HT-29 (cell line): ENCODE measurements around the gene RNF166. TPM values are rescaled to one million over a fixed set of nuclear protein-coding genes. Genes with fewer than 3 reads are reported as not detected.

Experiments
- DNase-seq: peaks from one replicate; pipeline ENCODE4 v3.0.0-alpha.2; 2015; ENCODE audit warnings: low spot score
- total RNA-seq: library from RNA; depleted of rRNA; stranded (reverse); fragments of >200 nt; shearing (Covaris generic); gene quantifications from 2 replicates; pipeline ENCODE4 v1.2.3, GENCODE V29; 2014; rRNA removed

Gene RNF166
- total RNA-seq, 1 experiment from 2014 or later: 44.6 TPM

DNA sequence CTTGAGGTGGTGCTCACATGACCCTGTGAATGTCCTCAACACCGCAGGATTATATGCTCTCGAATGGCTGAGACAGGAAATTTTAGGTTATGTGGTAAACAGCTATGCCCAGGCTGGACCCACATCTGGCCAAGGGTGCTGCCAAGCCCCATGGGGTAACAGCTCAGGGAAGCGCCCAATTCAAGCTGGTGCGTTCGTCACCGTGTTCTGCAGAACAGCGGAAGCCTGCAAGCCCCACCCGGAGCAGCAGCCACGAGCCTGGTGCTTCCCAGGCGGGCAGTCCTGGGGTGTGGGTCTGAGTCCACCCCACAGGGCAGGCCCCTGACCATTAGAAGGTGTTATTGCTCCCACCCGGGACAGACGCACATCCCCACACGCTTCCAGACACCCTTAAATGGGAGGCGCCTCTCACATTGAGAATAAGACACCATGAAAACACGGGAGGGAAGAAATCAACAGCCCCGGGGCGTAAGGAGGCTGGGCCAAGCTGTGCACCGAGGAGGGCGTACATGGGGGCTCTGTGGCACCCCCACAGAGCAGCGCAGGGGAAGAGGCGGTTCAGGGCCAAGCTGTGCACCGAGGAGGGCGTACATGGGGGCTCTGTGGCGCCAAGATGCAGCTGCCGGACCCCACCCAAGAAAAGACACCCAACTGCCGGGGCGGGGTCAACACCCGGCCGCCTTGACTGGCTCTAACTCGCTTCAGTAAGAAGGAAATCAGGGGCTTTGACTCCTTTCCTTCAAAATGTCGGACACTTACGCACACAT, 52.4 kb downstream of the RNF166 start:
- no peak for DNase-seq

DNA sequence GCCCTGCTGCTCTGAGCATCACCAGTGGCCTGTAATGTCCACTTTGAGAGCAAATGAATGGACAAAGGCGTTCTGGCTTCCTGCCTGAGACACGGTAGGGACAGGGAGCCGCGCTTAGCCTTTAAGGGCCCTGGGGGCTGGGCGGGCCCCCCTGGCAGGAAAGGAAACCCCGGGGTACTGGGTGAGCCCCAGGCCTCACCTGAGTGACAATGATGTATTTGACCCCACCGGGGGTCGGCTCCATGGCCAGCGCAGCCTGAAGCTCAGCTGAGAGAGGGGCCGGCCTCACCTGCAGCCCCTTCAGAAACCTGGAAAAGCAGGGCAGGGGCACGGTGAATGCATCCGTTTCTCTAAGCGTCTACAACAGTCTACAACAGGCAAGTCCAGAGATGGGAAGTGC, 53.1 kb downstream of the RNF166 start:
- DNase-seq: no peak

DNA sequence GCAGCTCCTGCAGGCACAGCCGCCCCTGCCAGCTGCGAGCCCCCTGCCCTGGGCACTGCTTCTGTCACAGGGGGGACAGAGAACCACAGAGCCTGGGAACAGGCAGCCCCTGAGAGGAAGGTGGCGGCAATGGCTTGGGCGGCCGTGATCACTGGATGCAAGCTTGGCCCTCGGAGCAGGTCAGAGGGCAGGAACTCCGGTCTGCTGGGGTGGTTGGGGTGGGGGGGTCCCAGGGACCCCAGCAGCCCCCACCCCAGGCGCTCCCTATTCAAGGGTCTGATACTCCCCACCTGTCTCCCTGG, 53.5 kb downstream of the RNF166 start:
- no peak for DNase-seq

DNA sequence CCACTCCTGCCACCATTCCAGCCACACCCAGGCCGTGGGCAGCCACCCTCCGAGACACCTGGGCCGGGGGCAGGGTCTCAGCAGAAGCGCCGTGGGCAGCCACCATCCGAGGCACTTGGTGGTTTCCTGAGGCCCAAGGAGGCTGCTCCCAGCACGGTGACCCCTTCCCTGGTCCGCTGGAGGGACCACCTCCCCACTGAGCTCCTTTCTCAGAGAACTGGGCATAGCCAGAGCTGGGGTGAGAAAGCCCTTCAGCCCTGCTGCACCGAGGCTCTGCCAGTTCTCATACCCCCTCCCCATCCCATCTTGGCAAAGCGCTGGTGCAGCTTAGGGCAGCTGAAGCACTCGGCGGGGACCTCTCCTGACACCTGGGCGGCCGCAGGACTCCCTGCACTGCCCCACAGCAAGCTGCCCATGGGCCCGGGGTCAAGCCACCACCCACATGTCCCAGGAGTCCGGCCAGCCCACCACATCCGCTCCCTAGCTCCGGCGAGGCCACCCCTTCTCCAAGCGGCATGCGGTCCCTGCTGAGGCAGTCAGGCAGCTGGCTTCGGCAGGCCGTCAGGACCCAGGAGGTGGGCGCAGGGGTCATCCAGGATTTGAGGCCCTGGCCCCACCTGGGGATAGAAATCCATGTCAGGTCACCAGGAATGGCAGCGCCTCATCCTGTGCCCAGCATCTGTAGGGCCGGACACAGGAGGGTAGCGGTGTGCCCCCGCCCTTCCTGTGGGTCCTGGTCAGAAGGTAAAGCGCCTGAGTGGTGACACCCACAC, 54.0 kb downstream of the RNF166 start:
- DNase-seq: no peak

DNA sequence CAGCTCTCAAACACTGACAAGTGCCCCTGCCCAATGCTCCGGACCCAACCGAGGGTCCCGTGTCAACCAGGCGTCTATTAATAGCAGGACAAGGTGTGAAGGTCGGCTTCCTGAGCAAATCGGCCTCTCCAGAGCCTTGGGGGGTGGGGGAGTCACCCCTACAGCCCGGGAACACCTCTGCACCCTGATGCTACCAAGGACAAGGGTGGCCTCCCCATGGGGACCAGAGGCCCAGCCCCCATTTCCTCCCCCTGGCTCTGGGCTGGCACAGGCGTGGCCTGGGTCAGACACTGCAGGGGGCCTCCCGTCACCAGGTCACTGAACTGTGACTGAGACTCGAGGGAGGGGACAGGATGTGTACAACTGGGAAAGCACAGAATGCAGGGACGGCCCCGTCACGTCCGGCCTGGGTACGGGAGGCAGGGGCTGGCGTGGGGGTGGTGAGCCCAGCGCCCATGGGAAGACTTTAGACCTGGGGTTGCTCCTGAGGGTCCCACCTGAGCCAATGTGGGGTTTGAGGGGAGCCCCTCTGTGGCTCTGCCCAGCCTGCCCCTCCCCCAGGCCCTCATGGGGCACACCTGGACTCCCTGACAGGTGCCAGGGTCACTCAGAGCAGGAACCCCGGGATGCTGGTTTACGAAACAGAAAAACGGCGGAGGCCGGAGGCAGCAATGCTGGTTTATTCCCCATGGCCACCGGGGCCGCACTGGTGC, 54.8 kb downstream of the RNF166 start:
- DNase-seq: no peak

DNA sequence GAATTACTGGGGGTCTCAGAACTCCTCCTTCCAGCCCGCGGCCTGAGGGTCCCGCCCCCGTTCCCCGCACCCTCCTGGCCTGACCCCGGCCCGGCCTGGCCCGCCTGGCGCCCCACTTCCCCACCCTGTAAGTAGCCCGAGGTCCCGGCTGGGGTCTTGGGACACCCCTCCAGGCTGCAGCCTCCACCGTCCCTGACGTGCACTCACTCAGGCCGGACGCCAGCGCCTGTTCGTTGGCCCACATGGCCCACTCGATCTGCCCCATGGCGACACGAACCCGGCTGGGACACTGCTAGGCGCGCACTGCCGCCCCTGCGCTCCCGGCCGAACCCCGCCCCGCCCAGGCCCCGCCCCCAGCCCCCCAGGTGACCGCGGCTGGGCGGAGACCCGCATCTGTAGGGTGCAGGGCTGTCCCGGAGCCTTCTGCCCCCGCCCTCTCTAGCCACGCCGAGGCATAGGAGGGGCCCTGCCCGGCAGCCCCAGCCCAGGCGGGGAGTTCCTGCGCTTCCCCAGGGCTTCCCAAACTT, 55.4 kb downstream of the RNF166 start, which contains the start of gene CYBA:
Gene CYBA, minus strand, starts transcription at position 305 of the 527 bp plus-strand sequence. Its CDS starts 40 bp downstream, at position 265.
- peak; percentile 78 for DNase-seq

DNA sequence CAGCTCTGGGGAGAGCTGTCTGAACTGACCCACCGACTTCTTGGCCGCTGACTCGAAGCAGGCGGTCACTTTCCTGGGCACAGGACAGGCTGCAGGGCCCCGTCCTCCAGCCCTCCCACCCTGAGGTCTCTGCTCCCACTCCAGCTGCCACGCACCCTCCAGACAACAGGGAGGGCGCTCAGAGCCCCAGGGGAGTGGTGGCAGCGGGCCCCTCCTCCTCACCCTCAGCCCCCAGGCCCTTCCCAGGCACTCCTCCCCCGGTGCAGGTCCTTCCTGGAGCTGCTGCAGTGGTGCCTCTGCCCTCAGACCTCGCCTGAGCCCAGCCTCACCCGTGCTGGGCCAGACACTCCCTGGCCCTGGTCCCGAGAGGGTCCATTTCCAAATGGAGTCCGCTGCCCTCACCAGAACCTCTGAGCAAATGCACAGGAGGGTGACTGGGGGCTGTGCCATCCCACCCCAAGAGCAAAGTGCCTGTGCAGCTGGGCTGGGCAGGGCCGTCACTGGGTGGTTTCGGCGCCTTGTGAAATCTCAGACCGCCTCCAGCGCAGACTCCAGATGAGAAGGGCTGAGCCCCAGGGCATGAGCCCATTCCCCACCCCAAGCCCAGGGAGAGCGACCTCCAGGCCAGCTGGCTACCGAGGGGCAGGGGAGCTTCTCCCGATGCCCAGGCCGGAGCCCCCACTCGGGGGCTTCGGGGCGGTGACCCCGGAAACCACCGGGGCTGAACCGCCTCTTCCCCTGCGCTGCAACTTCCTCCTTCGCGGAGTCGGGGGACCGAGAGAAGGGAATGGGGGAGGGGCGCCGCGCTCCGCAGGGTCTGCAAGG, 56.1 kb downstream of the RNF166 start:
- peak; percentile 49 for DNase-seq

DNA sequence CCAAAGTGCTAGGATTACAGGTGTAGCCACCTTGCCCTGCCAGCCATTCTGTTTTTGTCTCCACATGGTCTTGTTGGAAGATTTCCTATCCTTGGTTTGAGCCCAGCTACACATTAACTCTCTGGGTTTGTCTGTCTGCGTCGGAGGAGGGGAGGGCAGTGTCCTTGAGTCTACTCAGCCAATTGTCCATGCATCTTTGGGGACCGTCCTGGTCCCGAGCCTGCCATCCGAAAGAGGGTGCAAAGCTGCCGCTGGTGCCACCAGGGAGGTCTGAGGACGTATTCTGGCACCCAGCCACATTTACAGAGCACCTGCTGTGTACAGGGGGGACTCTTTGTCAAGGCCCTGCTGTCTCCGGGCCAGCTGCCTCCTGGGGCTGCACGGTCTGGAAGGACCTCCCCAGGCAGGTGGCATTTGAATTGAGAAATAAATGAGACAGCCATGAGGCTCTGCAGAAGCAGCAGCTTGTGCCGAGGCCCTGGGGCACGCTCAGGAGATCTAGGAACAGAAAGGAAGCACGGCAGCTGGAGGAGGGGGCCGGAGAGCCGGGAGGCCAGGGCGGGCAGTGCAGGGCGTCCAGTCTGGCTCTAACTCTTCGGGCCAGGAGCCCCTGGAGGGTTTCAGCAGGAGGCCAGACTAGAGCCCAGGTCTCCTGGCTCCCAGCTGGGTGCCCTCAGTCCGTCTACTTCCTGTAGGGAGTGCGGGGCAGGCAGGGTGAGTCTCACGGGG, 56.8 kb downstream of the RNF166 start:
- no peak for DNase-seq

DNA sequence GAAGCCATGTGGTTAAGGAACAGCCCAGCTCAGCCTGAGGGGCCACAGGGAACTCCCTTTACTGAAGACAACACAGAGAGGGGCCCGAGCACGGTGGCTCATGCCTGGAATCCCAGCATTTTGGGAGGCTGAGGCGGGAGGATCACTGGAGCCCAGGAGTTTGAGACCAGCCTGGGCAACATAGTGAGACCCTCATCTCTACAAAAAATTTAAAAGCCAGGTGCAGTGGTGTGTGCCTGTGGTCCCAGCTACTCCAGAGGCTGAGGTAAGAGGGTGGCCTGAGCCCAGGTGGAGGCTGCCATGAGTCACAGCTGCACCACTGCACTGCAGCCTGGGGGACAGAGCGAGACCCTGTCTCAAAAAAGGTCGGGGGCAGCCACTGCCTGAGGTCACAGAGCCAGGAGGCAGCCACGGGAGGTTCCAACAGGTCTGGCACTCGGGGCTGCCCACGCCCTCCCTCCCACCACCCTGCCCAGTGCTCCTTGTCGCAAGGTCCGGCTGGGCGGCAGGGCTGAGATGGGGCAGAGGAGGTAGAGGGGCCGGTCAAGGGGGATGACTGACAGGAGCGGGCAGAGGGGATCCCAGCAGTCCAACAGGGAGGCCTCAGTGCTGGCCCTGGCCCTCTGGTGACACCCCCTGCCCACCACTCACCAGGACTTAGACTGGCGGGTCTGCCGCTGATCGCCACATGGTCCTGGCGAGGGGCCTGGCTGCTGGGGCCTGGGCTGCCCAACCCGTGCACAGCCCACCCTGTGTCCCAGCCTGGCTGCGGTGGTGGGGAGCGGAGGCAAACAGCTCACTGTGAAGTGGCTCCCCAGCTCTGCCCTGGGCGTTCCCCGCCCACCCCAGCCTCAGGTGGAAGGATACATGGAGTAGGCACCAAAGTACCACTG, 58.8 kb downstream of the RNF166 start:
- DNase-seq: no peak

Other genes starting within 250 kb of the RNF166 start
- 20.2 and 28.9 TPM in 2 replicates for gene ZC3H18, start 136.0 kb downstream of the RNF166 start, total RNA-seq
- gene IL17C, start 67.8 kb downstream of the RNF166 start, total RNA-seq: 0.28 TPM in 1 of 2 replicates, not detected in the other
- gene CYBA, start 55.4 kb downstream of the RNF166 start, total RNA-seq: 1,584 and 1,604 TPM in 2 replicates
- 100 and 109 TPM in 2 replicates for gene MVD, start 43.3 kb downstream of the RNF166 start, total RNA-seq
- gene SNAI3, start 19.9 kb downstream of the RNF166 start, total RNA-seq: 1.2 and 1.7 TPM in 2 replicates
- gene CTU2, start 95 bp upstream of the RNF166 start, total RNA-seq: 38.4 and 44.5 TPM in 2 replicates
- 327 and 375 TPM in 2 replicates for gene PIEZO1, start 78.8 kb upstream of the RNF166 start, total RNA-seq
- 120 and 146 TPM in 2 replicates for gene CDT1, start 97.4 kb upstream of the RNF166 start, total RNA-seq
- gene APRT, start 105.5 kb upstream of the RNF166 start, total RNA-seq: 669 and 675 TPM in 2 replicates
- 14.1 and 18.4 TPM in 2 replicates for gene GALNS, start 150.5 kb upstream of the RNF166 start, total RNA-seq
- gene TRAPPC2L, start 150.7 kb upstream of the RNF166 start, total RNA-seq: 120 and 125 TPM in 2 replicates
- gene PABPN1L, start 160.3 kb upstream of the RNF166 start, total RNA-seq: not detected in 2 replicates